Measurements from ENCODE around the gene SIN3A.
"Not testable (repeated sequence)": the region's sequence is repeated elsewhere in the genome, so short reads cannot be mapped to it uniquely, and the experiment has no call there.

SIN3A gene

GRCh38 chr15:75451674-75452363, at the start of gene SIN3A:
Gene SIN3A (minus strand): TSS chr15:75451690. CDS start chr15:75430375, 21,315 bp downstream.
- TF ChIP-seq CTCF (IDR thresholded peaks at IDR 0.05; ENCODE audit: control insufficient read depth, insufficient read depth, low read depth, low read length, missing control alignments): no peak
- DNase-seq (ENCODE audit: low read depth): peak; percentile 100
- H3K4me3 ChIP-seq (ENCODE audit: control insufficient read depth, low read depth, low read length): peak within 1 kb of the TSS; percentile 67

- no peak for TF ChIP-seq CTCF (IDR thresholded peaks at IDR 0.05; ENCODE audit: control insufficient read depth, insufficient read depth, low read depth, low read length, missing control alignments)
- no peak overlapping the region for H3K4me3 ChIP-seq (ENCODE audit: control insufficient read depth, low read depth, low read length)
Observed at GRCh38 chr15:75493732-75494131, 42.2 kb upstream of the SIN3A start.

GRCh38 chr15:75483961-75484360, 32.5 kb upstream of the SIN3A start:
- TF ChIP-seq CTCF (IDR thresholded peaks at IDR 0.05; ENCODE audit: control insufficient read depth, insufficient read depth, low read depth, low read length, missing control alignments): no peak
- no peak overlapping the region for H3K4me3 ChIP-seq (ENCODE audit: control insufficient read depth, low read depth, low read length)
- no peak for DNase-seq (ENCODE audit: low read depth)

More at GRCh38 chr15:75493732-75494131, 42.2 kb upstream of the SIN3A start:
- no peak for DNase-seq (ENCODE audit: low read depth)

GRCh38 chr15:75483556-75483955, 32.1 kb upstream of the SIN3A start:
- H3K4me3 ChIP-seq (ENCODE audit: control insufficient read depth, low read depth, low read length); DNase-seq (ENCODE audit: low read depth): not testable (repeated sequence)

GRCh38 chr15:75483106-75483505, 31.6 kb upstream of the SIN3A start:
- no peak for TF ChIP-seq CTCF (IDR thresholded peaks at IDR 0.05; ENCODE audit: control insufficient read depth, insufficient read depth, low read depth, low read length, missing control alignments)
- no peak overlapping the region for H3K4me3 ChIP-seq (ENCODE audit: control insufficient read depth, low read depth, low read length)
- no peak for DNase-seq (ENCODE audit: low read depth)

- H3K4me3 ChIP-seq (ENCODE audit: control insufficient read depth, low read depth, low read length); DNase-seq (ENCODE audit: low read depth): not testable (repeated sequence)
Observed at GRCh38 chr15:75480463-75480862, 29.0 kb upstream of the SIN3A start.

GRCh38 chr15:75479670-75480069, 28.2 kb upstream of the SIN3A start:
- TF ChIP-seq CTCF (IDR thresholded peaks at IDR 0.05; ENCODE audit: control insufficient read depth, insufficient read depth, low read depth, low read length, missing control alignments): no peak
- no peak for DNase-seq (ENCODE audit: low read depth)
- no peak overlapping the region for H3K4me3 ChIP-seq (ENCODE audit: control insufficient read depth, low read depth, low read length)

- not testable (repeated sequence) for DNase-seq (ENCODE audit: low read depth)
Observed at GRCh38 chr15:75477094-75477493, 25.6 kb upstream of the SIN3A start.

More at GRCh38 chr15:75477094-75477493, 25.6 kb upstream of the SIN3A start:
- H3K4me3 ChIP-seq (ENCODE audit: control insufficient read depth, low read depth, low read length): not testable (repeated sequence)

All from AG09309 (cell line).